Activated CD4-positive, alpha-beta T cell treated with anti-CD3 and anti-CD28 coated beads for 36 hours (primary cell): ENCODE data around the gene MED16. TPM values are rescaled to one million over a fixed set of nuclear protein-coding genes. Genes with fewer than 3 reads are reported as not detected.

Experiments used
- ATAC-seq: fragments of 200-7000 bp; cut with Tn5 transposase; one replicate; pipeline ENCODE4 v1.10.0; 2021; ENCODE audit warnings: mild to moderate bottlenecking, moderate library complexity
- CTCF ChIA-PET: fragments of 350-600 bp; sonication (Branson Sonifier 250); formaldehyde crosslinking; loops from one replicate; lab custom pipeline; 2021; ENCODE audit warnings: antibody characterized with exemption; lab: Charles Lee
- POLR2A ChIA-PET: fragments of 350-600 bp; sonication (Branson Sonifier 250); formaldehyde crosslinking; loops from one replicate; lab custom pipeline; 2021; ENCODE audit warnings: antibody characterized with exemption, inconsistent platforms; lab: Charles Lee
- DNase-seq: peaks from one replicate; pipeline ENCODE4 v3.0.0-alpha.2; 2020
- H3K27ac Mint-ChIP-seq: one replicate; pipeline ENCODE4 v1.8.0; 2021; ENCODE audit warnings: mixed read lengths
- H3K27me3 Mint-ChIP-seq: one replicate; pipeline ENCODE4 v1.8.0; 2021; ENCODE audit warnings: mixed read lengths
- H3K36me3 Mint-ChIP-seq: one replicate; pipeline ENCODE4 v1.8.0; 2021; ENCODE audit warnings: low read depth, mixed read lengths
- H3K4me1 Mint-ChIP-seq: one replicate; pipeline ENCODE4 v1.8.0; 2021; ENCODE audit warnings: mixed read lengths
- H3K4me3 Mint-ChIP-seq: one replicate; pipeline ENCODE4 v1.8.0; 2021; ENCODE audit warnings: mild to moderate bottlenecking, moderate library complexity, mixed read lengths
- H3K9me3 Mint-ChIP-seq: one replicate; pipeline ENCODE4 v1.8.0; 2021; ENCODE audit warnings: low read depth, mixed read lengths
- intact Hi-C, 2 experiments: fragments of 100-400 bp; cut with DNase I in 1 of 2; cut with micrococcal nuclease in 1 of 2; formaldehyde crosslinking; loops; one replicate each; pipeline versions ENCODE4 v1.14.2 to v1.15.1; 2022 to 2024; cut with DNase I, micrococcal nuclease
- total RNA-seq, 2 experiments: library from RNA; stranded (reverse); gene quantifications; one replicate each; pipeline ENCODE4 v1.2.3, GENCODE V29; 2021

The MED16 gene
- total RNA-seq, 2 experiments from 2014 or later, result 52.6 to 70.3 TPM

DNA sequence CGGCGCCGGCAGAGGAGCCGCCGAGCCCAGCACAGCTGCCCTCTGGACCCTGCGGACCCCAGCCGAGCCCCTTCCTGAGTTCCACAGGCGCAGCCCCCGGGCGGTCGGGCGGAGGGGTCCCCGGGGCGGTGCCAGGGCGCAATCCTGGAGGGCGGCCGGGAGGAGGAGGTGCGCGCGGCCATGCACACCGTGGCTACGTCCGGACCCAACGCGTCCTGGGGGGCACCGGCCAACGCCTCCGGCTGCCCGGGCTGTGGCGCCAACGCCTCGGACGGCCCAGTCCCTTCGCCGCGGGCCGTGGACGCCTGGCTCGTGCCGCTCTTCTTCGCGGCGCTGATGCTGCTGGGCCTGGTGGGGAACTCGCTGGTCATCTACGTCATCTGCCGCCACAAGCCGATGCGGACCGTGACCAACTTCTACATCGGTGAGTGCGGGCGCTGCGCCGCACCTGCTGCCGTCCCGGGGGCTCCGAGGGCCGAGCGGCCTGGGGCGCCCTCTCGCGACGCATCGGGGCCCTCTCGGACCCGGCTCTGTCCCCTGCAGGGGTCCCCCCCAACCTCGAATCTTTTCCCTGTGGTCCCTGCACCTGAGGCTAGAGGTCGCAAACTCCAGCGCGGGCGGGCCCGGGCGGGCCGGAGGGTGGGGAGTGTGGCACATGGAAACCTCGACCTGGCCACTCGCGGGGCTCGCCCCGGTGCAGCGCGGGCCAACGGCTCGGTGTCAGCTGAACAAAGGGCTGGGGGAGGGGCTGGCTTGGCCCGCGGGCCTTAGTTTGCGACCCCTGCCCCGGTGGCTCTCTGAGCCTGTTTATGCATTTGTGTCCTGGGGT is 24.6 kb upstream of the MED16 start, which contains the start of gene KISS1R:
KISS1R (plus strand) TSS at position 11 of the 829 bp plus-strand sequence; CDS start at position 181, 170 bp downstream.
- CTCF ChIA-PET, result interaction anchor here (0.7 kb wide), 1 partner anchor 54 kb away, joined by 3 read pairs; no protein-coding TSS in a partner anchor
- peak; percentile 6 for ATAC-seq
- Mint-ChIP-seq H3K4me1 (peaks cover 19% of the 10 kb centered on the region), H3K4me3 (peak within 1 kb of the TSS; percentile 80), H3K36me3 (peaks cover 8% of the 10 kb centered on the region), H3K27ac (no peak within 1 kb of the TSS), H3K9me3 (no peaks in the 10 kb centered on the region), H3K27me3 (no peaks in the 10 kb centered on the region)
- intact Hi-C loops, result no loop called here
- DNase-seq, result peak; percentile 73
- POLR2A ChIA-PET, result no interaction called here

DNA sequence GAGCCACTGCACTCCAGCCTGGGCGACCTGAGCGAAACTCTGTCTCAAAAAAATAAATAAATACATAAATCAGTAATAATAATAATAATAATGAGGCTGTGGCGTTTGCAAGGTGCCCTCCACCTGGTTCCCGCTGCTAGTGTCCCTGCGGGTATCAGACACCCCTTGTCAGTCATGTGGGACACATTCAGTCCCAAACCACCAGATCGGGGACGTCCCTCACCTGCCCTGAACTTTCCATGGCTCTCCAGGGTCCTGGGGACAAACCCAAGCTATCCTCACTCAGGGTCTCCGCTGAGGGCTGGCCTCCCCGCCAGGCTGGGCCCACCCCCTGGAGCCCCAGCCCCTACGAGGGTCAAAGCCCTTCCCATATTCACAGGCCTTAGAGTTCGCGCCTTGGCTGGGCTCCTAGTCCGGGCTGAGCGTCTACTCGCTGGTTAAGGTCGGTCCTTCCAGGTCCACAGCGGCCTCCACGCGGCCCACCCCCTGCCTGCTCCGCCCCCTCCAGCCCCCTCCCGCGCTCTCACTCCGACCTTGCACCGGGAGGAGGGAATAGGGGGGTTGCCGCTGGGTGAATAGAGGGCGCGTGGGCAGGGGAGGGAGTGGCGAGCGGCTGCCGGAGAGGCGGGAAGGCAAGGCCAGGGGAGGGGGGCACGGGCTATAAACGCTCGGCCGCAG is 23.8 kb upstream of the MED16 start:
- intact Hi-C loops, result no loop called here
- H3K9me3 Mint-ChIP-seq, result no peaks in the 10 kb centered on the region
- H3K27ac Mint-ChIP-seq, result no peak overlapping the region
- DNase-seq, result peak; percentile 70
- H3K4me3 Mint-ChIP-seq, result peak overlapping the region; percentile 32
- peaks cover 8% of the 10 kb centered on the region for H3K36me3 Mint-ChIP-seq
- ChIA-PET CTCF (no interaction called here), POLR2A (no interaction called here)
- ATAC-seq, result no peak
- peaks cover 17% of the 10 kb centered on the region for H3K4me1 Mint-ChIP-seq
- no peaks in the 10 kb centered on the region for H3K27me3 Mint-ChIP-seq

DNA sequence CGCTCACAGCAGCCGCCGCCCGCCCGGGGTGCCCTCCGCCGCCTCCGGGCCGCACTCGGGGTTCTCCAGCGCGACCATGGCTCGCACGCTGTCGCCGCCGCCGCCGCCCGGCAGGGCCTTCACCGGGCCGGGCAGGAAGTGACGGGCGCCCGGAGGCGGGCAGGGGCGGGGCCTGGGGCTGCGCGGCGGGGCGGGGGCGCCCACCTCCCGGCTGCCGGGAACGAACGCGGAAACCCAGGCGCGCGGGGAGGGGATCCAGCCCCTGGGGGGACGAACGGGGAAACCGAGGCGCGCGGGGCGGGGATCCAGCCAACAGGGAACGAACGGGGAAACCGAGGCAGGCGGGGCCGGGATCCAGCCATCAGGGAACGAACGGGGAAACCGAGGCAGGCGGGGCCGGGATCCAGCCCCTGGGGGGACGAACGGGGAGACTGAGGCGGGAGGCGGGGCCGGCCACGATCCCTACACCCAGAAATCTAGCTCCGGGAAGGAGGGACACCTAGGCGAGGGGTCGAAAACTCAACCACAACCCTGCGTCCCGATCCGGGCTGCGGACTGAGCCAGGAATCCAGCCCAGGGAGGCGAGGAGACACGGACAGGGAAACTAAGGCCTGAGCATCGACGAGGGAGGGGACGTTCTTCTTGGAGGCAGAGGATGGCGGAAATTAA is 20.2 kb upstream of the MED16 start, which contains the start of gene R3HDM4:
R3HDM4 (minus strand) TSS at position 140 of the 669 bp plus-strand sequence; CDS start at position 78, 62 bp downstream.
- peak; percentile 57 for ATAC-seq
- Mint-ChIP-seq H3K27me3 (no peaks in the 10 kb centered on the region), H3K4me3 (peak within 1 kb of the TSS; percentile 79), H3K27ac (peak within 1 kb of the TSS; percentile 90), H3K4me1 (peaks cover 32% of the 10 kb centered on the region), H3K36me3 (peaks cover 8% of the 10 kb centered on the region), H3K9me3 (no peaks in the 10 kb centered on the region)
- intact Hi-C loops, result loop anchor here in 1 of 2 experiments (1.0 kb wide), 2 partner anchors 20 to 116 kb away; partner anchors contain the start of genes MED16, PTBP1 and RNU6-9
- POLR2A ChIA-PET, result no interaction called here
- DNase-seq, result peak; percentile 92
- CTCF ChIA-PET, result no interaction called here

DNA sequence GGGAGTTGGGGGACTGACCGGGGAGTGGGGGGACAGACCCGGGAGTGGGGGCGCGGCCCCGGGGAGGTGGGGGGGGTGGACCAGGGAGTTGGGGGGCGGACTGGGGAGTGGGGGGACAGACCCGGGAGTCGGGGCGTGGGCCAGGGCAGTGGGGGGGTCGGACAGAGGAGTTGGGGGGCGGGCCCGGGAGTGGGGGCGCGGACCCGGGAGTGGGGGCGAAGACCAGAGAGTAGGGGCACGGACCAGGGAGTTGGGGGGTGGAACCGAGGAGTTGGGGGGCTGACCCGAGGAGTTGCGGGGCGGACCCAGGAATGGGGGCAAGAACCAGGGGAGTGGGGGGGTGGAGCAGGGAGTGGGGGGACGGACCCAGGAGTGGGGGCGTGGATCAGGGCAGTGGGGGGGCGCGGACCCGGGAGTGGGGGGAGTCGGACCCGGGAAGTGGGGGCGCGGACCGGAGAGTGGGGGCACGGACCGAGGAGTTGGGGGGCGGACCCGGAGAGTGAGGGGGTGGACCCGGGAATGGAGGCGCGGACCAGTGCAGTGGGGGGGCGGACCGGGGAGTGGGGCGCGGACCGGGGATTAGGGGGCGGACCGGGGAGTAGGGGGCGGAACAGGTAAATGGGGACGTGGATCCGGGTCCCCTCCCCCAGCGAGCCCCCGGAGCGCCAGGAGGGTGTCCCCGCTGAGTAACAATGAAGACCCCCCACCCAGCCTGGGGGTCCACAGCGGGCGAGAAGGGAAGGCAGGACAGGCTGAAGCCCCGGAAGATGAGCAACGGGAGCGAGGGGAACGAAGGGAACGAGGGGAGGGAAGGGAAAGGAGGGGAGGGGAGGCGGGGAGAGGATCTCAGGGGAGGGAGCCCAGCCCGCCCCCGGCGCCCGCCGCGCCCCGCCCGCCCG is 19.4 kb upstream of the MED16 start:
- Mint-ChIP-seq H3K4me3 (peak overlapping the region; percentile 79), H3K27me3 (no peaks in the 10 kb centered on the region), H3K4me1 (peaks cover 36% of the 10 kb centered on the region), H3K27ac (no peak overlapping the region), H3K36me3 (peaks cover 14% of the 10 kb centered on the region), H3K9me3 (no peaks in the 10 kb centered on the region)
- no peak for ATAC-seq
- CTCF ChIA-PET, result no interaction called here
- peak; percentile 50 for DNase-seq
- POLR2A ChIA-PET, result no interaction called here
- intact Hi-C loops, result loop anchor here in 1 of 2 experiments (1.0 kb wide), 2 partner anchors 19 to 115 kb away; partner anchors contain the start of genes MED16, PTBP1 and RNU6-9

DNA sequence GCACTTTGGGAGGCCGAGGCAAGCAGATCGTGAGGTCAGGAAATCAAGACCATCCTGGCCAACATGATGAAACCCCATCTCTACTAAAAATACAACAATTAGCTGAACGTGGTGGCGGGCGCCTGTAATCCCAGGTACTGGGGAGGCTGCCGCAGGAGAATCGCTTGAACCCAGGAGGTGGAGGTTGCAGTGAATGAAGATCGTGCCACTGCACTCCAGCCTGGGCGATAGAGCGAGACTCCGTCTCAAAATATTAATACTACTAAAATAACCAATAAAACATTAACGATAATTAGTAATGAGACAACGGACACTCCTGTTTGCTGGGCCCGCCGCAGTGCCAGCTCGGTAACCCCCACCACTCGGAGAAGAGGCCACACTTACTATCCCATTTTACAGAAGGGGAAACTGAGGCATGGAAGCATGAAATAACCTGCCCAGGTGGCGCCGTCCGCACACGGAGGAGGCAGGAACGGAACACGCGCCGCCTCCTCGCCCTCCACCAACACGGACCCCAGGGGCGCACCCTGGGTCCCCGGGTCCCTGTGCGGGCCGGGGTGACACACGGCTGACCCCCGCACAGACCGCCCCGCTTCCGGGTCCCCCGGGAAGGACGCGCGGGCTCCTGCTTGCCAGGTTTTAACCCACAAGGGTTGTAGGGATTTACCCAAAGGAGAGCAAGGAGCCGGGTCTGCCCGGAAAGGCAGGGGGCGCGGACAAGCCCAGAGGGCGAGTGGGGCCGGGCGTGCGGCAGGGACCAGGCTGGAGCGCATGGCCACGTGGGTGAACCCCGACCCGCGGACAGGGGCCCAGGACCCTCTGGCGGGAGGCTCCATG is 18.4 kb upstream of the MED16 start:
- Mint-ChIP-seq H3K4me1 (peaks cover 46% of the 10 kb centered on the region), H3K27ac (peak overlapping the region; percentile 60), H3K9me3 (no peaks in the 10 kb centered on the region), H3K4me3 (peak overlapping the region; percentile 62), H3K27me3 (no peaks in the 10 kb centered on the region), H3K36me3 (peaks cover 15% of the 10 kb centered on the region)
- CTCF ChIA-PET, result interaction anchor here (0.9 kb wide), 1 partner anchor 72 kb away, joined by 3 read pairs; the partner anchor contains the start of gene WDR18
- POLR2A ChIA-PET, result no interaction called here
- DNase-seq (no peak), ATAC-seq (no peak)
- intact Hi-C loops, result no loop called here

DNA sequence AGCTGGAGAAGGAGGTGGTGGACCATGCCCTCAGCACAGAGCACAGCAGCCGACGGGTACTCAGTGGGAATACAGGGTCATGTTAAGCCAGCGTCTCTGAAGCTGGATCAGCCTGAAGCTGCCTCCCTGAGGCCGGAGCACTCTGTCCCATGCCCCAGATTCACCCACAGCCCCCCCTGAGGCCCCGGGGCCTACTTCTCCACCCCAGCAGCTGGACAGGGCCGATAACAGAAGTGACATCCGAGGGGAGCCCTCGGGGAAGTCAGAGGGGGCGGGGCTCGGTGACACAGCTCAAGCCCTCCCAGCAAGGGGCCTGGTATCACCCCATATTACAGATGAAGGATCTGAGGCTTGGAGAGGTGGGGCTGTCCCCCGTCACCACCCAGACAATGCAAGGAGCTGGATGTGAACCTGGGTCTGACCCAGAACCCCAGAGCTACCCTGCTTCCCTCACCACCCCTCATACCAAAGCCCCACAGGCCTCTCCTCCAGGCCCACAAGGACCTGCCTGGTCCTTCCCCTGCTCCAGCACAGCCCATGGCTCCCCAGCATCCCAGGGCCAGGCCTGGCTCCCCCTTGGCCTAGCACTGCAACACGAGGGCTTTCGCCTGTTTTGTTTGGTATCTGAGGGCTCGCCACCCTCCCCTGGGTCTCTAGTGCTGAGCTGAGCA is 14.3 kb upstream of the MED16 start:
- ATAC-seq, result peak; percentile 17
- DNase-seq, result peak; percentile 70
- peaks cover 55% of the 10 kb centered on the region for H3K4me1 Mint-ChIP-seq
- ChIA-PET CTCF (interaction anchor here (1.2 to 2.1 kb wide), 3 partner anchors 14 to 76 kb away, joined by 3 to 7 read pairs (median 5); partner anchors contain the start of genes MED16, RNU6-9 and WDR18), POLR2A (interaction anchor here (0.5 to 1.1 kb wide), 4 partner anchors 13 to 114 kb away, joined by 3 to 4 read pairs (median 3); partner anchors contain the start of genes MED16, RNU6-2 and RNU6-9)
- H3K27ac Mint-ChIP-seq, result peak overlapping the region; percentile 80
- no peaks in the 10 kb centered on the region for H3K9me3 Mint-ChIP-seq
- intact Hi-C loops, result no loop called here
- peaks cover 20% of the 10 kb centered on the region for H3K36me3 Mint-ChIP-seq
- H3K27me3 Mint-ChIP-seq, result no peaks in the 10 kb centered on the region
- no peak overlapping the region for H3K4me3 Mint-ChIP-seq

DNA sequence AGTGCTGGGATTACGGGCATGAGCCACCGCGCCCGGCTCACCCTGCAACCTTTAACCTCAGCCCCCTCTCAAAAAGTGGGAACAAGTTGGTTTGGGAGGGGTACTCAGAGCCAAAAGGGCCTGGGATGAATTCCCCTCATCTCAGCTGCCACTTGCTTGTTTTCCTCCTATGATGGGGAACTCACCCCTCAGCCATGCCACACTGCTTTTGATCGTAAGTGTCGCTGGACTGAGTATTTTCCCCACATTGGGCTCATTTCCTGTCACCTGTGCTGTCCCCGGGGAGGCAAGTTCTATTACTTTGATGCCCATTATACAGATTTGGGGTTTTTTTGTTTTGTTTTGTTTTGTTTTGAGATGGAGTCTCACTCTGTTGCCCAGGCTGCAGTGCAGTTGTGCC is 13.5 kb upstream of the MED16 start:
- ATAC-seq, result no peak
- no peak for DNase-seq
- no peaks in the 10 kb centered on the region for H3K27me3 Mint-ChIP-seq
- H3K4me3 Mint-ChIP-seq, result no peak overlapping the region
- H3K9me3 Mint-ChIP-seq, result no peaks in the 10 kb centered on the region
- CTCF ChIA-PET, result interaction anchor here (1.5 to 2.1 kb wide), 2 partner anchors 13 to 43 kb away, joined by 3 to 7 read pairs; partner anchors contain the start of genes MED16 and RNU6-9
- H3K27ac Mint-ChIP-seq, result peak overlapping the region; percentile 80
- intact Hi-C loops, result no loop called here
- POLR2A ChIA-PET, result interaction anchor here (0.7 kb wide), 1 partner anchor 1155 kb away, joined by 9 read pairs; no protein-coding TSS in a partner anchor
- H3K4me1 Mint-ChIP-seq, result peaks cover 56% of the 10 kb centered on the region
- peaks cover 22% of the 10 kb centered on the region for H3K36me3 Mint-ChIP-seq

GRCh38 chr19:904545-904944 is 11.6 kb upstream of the MED16 start:
- no peak for ATAC-seq
- Mint-ChIP-seq H3K36me3 (peaks cover 26% of the 10 kb centered on the region), H3K9me3 (no peaks in the 10 kb centered on the region), H3K27me3 (no peaks in the 10 kb centered on the region), H3K4me1 (peaks cover 53% of the 10 kb centered on the region), H3K4me3 (no peak overlapping the region), H3K27ac (no peak overlapping the region)
- ChIA-PET CTCF (interaction anchor here (1.1 kb wide), 1 partner anchor 281 kb away, joined by 4 read pairs; no protein-coding TSS in a partner anchor), POLR2A (interaction anchor here (0.7 to 1.0 kb wide), 2 partner anchors 11 to 122 kb away, joined by 9 to 10 read pairs; partner anchors contain the start of gene RNU6-9)
- DNase-seq, result no peak
- intact Hi-C loops, result no loop called here

DNA sequence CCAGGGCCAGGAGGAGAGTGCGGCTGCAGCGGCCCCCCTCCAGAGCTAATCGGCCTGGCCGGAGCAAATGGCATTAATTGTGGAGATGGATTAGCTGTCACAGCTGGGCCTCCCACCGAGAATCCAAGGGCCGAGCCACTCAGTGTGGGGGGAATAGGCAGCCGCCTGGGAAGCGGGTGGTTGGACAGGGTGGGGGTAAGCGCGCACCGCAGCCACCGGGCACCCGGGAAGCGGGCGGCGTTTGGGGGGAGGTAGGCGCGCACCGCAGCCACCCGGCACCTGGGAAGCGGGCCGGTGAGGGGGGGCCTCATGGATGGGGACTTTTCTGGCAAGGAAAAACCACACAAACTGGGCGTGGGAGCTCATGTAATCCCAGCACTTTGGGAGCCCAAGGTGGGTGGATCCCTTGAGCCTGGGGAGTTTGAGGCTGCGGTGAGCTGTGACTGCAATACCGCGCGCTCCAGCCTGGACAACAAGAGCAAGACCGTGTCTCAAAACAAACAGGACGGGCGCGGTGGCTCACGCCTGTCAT is 10.3 kb upstream of the MED16 start:
- Mint-ChIP-seq H3K36me3 (peaks cover 28% of the 10 kb centered on the region), H3K4me1 (peaks cover 41% of the 10 kb centered on the region), H3K27ac (no peak overlapping the region), H3K27me3 (no peaks in the 10 kb centered on the region), H3K4me3 (no peak overlapping the region), H3K9me3 (no peaks in the 10 kb centered on the region)
- ChIA-PET CTCF (interaction anchor here (0.6 to 0.9 kb wide), 5 partner anchors 40 to 633 kb away, joined by 3 to 4 read pairs (median 3); no protein-coding TSS in a partner anchor), POLR2A (interaction anchor here (0.6 to 0.7 kb wide), 3 partner anchors 11 to 342 kb away, joined by 3 to 5 read pairs (median 4); no protein-coding TSS in a partner anchor)
- ATAC-seq (no peak), DNase-seq (no peak)
- intact Hi-C loops, result no loop called here
